NCI-H345 (cell line): ENCODE measurements around the gene PTPRH.

Experiments used
- DNase-seq: peaks from one replicate; lab custom pipeline; 2025; lab: John Stamatoyannopoulos, UW

PTPRH gene

GRCh38 chr19:55246462-55247451, 37.5 kb upstream of the PTPRH start:
- no peak for DNase-seq

GRCh38 chr19:55245236-55245904, 36.1 kb upstream of the PTPRH start:
- DNase-seq = no peak

GRCh38 chr19:55244004-55244680, 34.8 kb upstream of the PTPRH start:
- no peak for DNase-seq

- no peak for DNase-seq
Measured at GRCh38 chr19:55242517-55242916, 33.2 kb upstream of the PTPRH start.

- no peak for DNase-seq
Measured at GRCh38 chr19:55241935-55242464, 32.7 kb upstream of the PTPRH start.

- no peak for DNase-seq
Measured at GRCh38 chr19:55241143-55241934, 32.0 kb upstream of the PTPRH start.

- DNase-seq = no peak
Measured at GRCh38 chr19:55240713-55241020, 31.4 kb upstream of the PTPRH start.

- no peak for DNase-seq
Measured at GRCh38 chr19:55239004-55239403, 29.7 kb upstream of the PTPRH start.

- DNase-seq = no peak
Measured at GRCh38 chr19:55238030-55238429, 28.7 kb upstream of the PTPRH start.

- no peak for DNase-seq
Measured at GRCh38 chr19:55232986-55233385, 23.7 kb upstream of the PTPRH start.

- DNase-seq = no peak
Measured at GRCh38 chr19:55232286-55232602, 22.9 kb upstream of the PTPRH start.

- no peak for DNase-seq
Measured at GRCh38 chr19:55231391-55232285, 22.3 kb upstream of the PTPRH start.

GRCh38 chr19:55230780-55231179, 21.5 kb upstream of the PTPRH start:
- DNase-seq = no peak

- DNase-seq = no peak
Measured at GRCh38 chr19:55230329-55230728, 21.0 kb upstream of the PTPRH start.

GRCh38 chr19:55229789-55230182, 20.5 kb upstream of the PTPRH start:
- DNase-seq = no peak

GRCh38 chr19:55229145-55229788, 20.0 kb upstream of the PTPRH start:
- DNase-seq = no peak

- no peak for DNase-seq
Measured at GRCh38 chr19:55228403-55229031, 19.2 kb upstream of the PTPRH start, which contains the start of gene TMEM86B. Gene TMEM86B, minus strand, starts transcription at chr19:55228763. Its CDS starts 22 bp downstream, at chr19:55228741.

- no peak for DNase-seq
Measured at GRCh38 chr19:55228015-55228391, 18.7 kb upstream of the PTPRH start.

GRCh38 chr19:55227241-55228014, 18.1 kb upstream of the PTPRH start:
- no peak for DNase-seq
